Measurements from ENCODE around the gene HSPD1.

HSPD1 gene

GRCh38 chr2:197499594-197500502 is at the start of gene HSPD1, which contains the start of gene HSPE1:
Gene HSPD1, minus strand, starts transcription at chr2:197499840. Its CDS starts 992 bp downstream, at chr2:197498848.
Gene HSPE1, plus strand, starts transcription at chr2:197500379. Its CDS starts 58 bp downstream, at chr2:197500437.
- peak; percentile 98 for DNase-seq

DNA sequence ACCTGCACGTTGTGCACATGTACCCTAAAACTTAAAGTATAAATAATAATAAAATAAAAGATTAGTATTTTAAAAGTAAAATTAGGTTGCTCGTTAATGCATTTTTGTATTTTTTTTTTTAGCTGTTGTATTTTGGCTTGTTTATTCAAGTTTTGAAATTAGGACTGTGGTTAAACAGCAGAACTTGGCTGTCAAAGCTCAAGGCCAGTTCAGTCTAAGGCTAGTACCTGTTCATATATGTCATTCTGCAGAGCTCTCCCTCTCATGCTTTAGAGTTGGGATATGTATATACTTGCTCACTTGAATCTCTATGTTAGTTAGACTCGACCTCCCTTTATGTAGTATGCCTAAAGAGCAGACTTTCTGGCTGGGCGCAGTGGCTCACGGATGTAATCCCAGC is 48.9 kb upstream of the HSPD1 start:
- DNase-seq: no peak

DNA sequence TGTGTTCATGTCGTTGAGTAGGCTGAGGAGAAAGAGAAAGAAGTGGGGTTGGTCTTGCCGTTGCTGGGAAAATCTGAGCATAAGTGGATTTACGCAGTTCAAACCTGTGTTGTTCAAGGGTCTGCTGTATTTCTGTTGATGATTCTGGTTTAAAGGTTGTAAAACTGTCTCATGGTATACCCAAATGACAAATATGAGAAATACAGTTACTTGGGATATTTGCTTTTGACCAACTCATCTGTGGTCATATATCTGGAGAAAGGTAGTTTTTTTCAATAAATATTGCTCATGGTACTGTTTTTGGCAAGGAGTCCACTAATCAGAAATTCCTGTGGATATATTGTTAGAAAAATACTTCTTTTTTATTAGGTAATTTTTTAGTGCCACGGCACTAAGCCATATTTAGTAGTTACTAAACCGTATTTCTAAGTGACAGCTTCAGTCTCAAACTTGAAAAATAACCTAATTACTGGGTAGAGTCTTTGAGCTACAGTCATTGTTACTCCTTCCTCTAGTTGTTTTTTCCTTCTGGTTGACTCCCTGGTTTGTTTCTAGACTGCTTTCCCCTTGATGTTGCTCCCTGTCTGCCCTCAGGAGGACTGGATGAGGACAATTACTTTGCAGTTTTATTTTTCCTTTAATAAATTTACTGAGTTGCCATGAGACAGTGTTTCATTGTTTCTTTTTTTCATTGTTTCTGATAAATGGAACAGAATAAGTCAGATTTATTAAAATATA is 47.7 kb upstream of the HSPD1 start:
- no peak for DNase-seq

DNA sequence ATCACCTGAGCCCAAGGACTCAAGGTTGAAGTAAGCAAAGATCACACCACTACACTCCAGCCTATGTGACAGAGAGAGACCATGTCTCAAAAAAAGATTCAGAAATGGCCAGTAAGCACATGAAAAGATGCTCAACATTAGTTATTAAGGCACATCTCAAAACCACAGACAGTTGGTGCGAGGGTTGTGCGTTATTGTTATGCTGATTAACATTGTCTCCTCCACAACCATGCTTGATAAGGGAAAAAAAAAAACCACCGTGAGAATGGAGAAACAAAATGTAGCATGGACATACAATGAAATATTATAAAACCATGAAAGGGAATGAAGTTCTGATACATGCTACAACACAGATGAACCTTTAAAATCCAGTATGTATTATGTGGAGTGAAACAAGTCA is 43.6 kb upstream of the HSPD1 start:
- DNase-seq: no peak

- DNase-seq: no peak
These were observed 40.1 kb upstream of the HSPD1 start for GRCh38 chr2:197539734-197540133.

DNA sequence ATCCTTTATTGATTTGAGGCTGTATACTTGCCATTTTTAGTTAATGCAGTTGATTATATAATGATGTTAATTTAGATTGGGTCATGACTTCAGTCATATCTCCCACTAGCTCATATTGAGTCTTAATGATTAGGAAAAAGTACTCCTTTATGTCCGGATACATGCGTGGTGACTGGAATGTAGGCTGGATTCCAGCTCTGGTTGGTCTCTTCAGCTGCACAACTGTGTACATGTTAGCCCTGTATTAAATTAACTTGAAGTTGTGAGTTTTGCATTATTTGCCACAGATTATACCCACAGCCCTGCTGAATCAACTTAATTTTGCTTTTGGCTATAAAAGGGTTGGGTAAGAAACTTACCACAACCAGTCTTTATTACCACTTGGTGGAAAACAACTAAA is 38.8 kb upstream of the HSPD1 start:
- no peak for DNase-seq

- DNase-seq: no peak
These were observed 17.5 kb upstream of the HSPD1 start for GRCh38 chr2:197517150-197517549.

DNA sequence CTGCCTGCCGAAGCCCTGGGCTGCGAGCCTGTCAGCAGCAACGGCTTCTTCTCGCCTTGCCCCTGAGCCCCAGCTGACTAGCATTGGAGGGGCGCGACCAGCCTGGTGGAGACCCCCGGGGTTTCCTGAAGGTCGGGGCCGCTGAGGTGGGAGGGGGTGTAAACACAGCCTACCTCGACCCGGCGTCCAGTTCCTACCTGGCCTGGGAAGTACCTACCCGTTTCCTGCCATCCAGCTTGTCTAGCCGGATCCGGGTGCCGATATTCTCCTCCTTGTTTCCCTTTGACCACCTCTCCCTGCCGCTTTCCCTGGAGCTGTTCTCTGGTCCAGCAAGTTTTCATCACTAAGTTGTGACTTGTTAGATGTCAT is 16.7 kb upstream of the HSPD1 start:
- no peak for DNase-seq

GRCh38 chr2:197515739-197516392 is 16.2 kb upstream of the HSPD1 start, which contains the start of gene MOB4:
Gene MOB4, plus strand, starts transcription at chr2:197516066. Its CDS starts 21 bp downstream, at chr2:197516087.
- DNase-seq: peak; percentile 79

GRCh38 chr2:197515315-197515738 is 15.7 kb upstream of the HSPD1 start:
- DNase-seq: peak; percentile 22

DNA sequence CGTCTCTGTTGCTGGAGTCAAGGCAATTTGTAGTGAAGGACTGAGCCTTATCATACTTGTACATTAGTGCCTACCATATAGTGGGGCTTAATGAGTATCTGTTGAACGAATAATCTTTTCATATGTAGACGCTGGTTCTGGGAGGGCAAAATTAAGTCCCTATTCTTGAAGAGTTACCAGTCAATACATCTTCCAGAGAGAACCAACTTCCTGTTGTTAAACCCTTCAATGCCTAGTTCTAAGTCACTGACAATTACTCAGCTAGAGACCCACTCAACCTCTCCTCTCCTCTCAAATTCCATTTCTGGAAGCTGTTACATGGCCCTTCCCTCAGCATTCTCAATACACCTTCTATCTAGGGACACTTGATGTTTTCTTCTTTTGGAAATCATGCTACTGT is 15.1 kb upstream of the HSPD1 start:
- DNase-seq: no peak

DNA sequence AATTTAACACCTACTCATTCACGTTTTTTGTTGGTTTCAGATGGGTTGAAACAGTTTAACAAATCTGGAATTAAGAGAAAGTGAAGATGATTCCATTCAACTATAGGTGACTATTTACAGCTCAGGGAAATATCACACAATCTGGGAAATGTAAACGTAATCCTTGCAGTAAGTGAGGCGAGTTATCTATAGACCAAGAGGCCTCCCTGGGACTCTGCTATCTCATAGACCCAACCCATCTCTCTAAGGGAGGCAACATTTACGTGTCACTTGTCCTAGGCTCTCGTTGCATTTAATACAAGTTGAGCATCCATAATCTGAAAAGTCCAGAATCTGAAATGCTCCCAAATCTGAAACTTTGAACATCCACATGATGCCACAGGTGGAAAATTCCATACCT is 14.3 kb upstream of the HSPD1 start:
- DNase-seq: no peak

- DNase-seq: no peak
These were observed 7.0 kb upstream of the HSPD1 start for GRCh38 chr2:197506658-197507057.

DNA sequence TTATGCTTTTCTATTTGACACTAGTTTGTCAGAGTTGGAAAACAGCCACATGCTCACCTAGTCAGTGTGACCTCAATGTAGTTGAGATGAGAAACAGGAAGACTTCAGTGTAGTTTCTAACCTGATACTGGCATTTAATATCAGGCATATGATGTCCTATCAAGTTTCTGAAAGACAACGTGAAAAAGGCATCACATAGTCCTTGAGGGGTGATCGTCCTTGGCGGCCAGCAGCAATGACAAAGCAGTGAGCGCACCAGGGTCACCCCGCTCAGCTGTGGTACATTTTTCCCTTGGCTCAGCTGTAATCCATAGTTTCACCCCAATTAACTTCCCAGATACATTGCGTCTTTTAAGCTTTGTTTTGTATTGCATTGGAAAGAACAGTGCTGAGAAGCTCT is 4.9 kb upstream of the HSPD1 start:
- no peak for DNase-seq

GRCh38 chr2:197504000-197504399 is 4.4 kb upstream of the HSPD1 start:
- no peak for DNase-seq

- DNase-seq: no peak
These were observed 3.0 kb upstream of the HSPD1 start for GRCh38 chr2:197502685-197503084.

DNA sequence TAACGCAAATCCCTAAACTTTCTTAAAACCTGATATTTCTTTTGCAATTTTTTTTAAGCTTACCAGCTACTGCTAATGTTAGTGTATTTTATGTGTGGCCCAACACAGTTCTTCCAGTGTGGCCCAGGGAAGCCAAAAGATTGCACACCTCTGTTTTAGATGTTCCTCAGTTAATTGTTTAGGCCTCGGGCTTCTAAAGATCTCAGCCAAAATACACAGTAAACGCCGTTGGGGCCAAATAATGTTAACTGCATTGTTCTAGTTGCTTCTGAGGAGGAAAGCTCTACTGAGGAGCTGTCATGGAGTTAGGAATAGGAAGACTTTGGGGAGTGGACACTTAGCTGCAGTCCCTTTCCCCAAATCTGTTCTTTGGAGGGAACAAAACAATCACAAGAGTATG is 2.6 kb upstream of the HSPD1 start:
- no peak for DNase-seq

- no peak for DNase-seq
These were observed 977 bp upstream of the HSPD1 start for GRCh38 chr2:197500503-197501131.

GRCh38 chr2:197498937-197499593 is 575 bp downstream of the HSPD1 start:
- no peak for DNase-seq

- DNase-seq: no peak
These were observed 1.3 kb downstream of the HSPD1 start for GRCh38 chr2:197498235-197498936.

DNA sequence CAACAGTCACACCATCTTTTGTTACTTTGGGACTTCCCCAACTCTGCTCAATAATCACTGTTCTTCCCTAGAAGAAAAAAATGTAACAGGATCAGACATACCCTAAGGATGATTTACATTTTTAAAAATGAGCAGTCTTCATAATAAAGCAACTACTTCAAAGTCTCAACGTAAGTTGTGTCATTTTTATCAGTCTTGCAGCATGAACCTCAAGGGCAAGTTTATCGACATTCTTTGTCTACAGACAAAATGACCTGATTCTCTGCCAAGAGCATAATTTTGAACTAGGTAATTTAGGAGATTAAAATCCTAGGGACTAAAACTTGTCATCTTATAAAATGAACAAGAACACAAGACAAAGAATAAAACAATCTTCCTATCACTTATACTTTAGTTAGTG is 2.3 kb downstream of the HSPD1 start:
- DNase-seq: no peak

DNA sequence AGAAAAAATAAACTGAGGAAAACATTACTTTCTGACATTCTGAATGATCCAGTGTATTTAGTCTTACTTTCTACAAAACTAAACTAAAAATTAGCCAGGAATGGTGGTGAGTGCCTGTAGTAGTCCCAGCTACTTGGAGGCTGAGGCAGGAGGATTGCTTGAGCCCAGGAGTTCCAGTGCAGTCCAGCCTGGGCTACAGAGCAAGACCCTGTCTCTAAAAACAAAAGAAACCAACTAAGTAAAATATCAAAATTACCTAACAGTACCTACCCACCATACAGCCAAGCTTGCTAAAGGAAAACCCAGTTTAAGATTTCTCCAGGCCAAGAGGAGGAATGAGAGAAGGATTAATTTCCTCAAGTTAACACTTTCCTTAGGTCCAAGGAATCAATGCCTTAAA is 2.9 kb downstream of the HSPD1 start:
- DNase-seq: no peak
